CD14-positive monocyte (primary cell): ENCODE measurements around the gene AFF3. TPM values are rescaled to one million over a fixed set of nuclear protein-coding genes. Genes with fewer than 3 reads are reported as not detected.

Experiments used
- DNase-seq, 3 donors: peaks; one replicate each; pipeline ENCODE4 v3.0.0-alpha.2; 2011 to 2022
- H2AFZ ChIP-seq: 2 replicates; pipeline ENCODE4 v1.6.0; 2012; ENCODE audit warnings: mild to moderate bottlenecking, low read depth, low read length, inconsistent platforms; ENCODE audit not compliant: insufficient read depth, poor library complexity, severe bottlenecking
- H3K27ac ChIP-seq, 2 donors: 1 replicate in 1 of 2; 2 replicates in 1 of 2; pipeline ENCODE4 v1.5.1; 2012 to 2013; ENCODE audit warnings: low read length in 2 of 2, control low read depth in 1 of 2, inconsistent platforms in 1 of 2, low read depth in 1 of 2, mild to moderate bottlenecking in 1 of 2
- H3K27me3 ChIP-seq, 2 donors: one replicate each; pipeline versions ENCODE4 v1.6.0 to v1.6.1; 2011 to 2013; ENCODE audit warnings: low read length in 2 of 2; ENCODE audit not compliant: control insufficient read depth in 2 of 2, insufficient read depth in 2 of 2
- H3K36me3 ChIP-seq, 2 donors: replicated peaks in 1 of 2; 1 replicate in 1 of 2; 2 replicates in 1 of 2; pipeline versions ENCODE4 v1.5.1 to v1.6.1; 2012 to 2013; ENCODE audit warnings: low read length in 2 of 2, control low read depth in 1 of 2, inconsistent platforms in 1 of 2, mild to moderate bottlenecking in 1 of 2; ENCODE audit not compliant: insufficient read depth in 2 of 2, control insufficient read depth in 1 of 2
- H3K4me1 ChIP-seq, 2 donors: 1 replicate in 1 of 2; 2 replicates in 1 of 2; pipeline versions ENCODE4 v1.5.1 to v1.6.1; 2012 to 2013; ENCODE audit warnings: low read length in 2 of 2, control low read depth in 1 of 2, inconsistent platforms in 1 of 2, mild to moderate bottlenecking in 1 of 2, moderate library complexity in 1 of 2; ENCODE audit not compliant: insufficient read depth in 2 of 2, control insufficient read depth in 1 of 2
- H3K4me2 ChIP-seq: replicated peaks from 2 replicates; pipeline ENCODE3; 2012; ENCODE audit warnings: low read length, moderate library complexity, mild to moderate bottlenecking; ENCODE audit not compliant: poor library complexity, severe bottlenecking; ENCODE audit errors: extremely low read depth
- H3K4me3 ChIP-seq, 3 experiments: fragments of 200-600 bp in 1 of 3; sonication (generic) in 1 of 3; replicated peaks in 1 of 3; 1 replicate in 2 of 3; 2 replicates in 1 of 3; pipeline ENCODE4 v1.5.1; 2011 to 2013; ENCODE audit warnings: low read length in 3 of 3, mild to moderate bottlenecking in 3 of 3, control low read depth in 2 of 3, low read depth in 2 of 3, inconsistent platforms in 1 of 3, moderate library complexity in 1 of 3
- H3K79me2 ChIP-seq: 2 replicates; pipeline ENCODE4 v1.6.0; 2012; ENCODE audit warnings: mild to moderate bottlenecking, control low read depth, inconsistent platforms, low read length, moderate library complexity; ENCODE audit not compliant: insufficient read depth
- H3K9ac ChIP-seq: 2 replicates; pipeline ENCODE4 v1.6.0; 2017; ENCODE audit warnings: low read length, mild to moderate bottlenecking; ENCODE audit not compliant: insufficient read depth, poor library complexity, severe bottlenecking
- H3K9me3 ChIP-seq, 2 donors: replicated peaks in 1 of 2; 1 replicate in 1 of 2; 2 replicates in 1 of 2; pipeline versions ENCODE4 v1.5.1 to v1.6.1; 2012 to 2013; ENCODE audit warnings: low read length in 2 of 2, control low read depth in 1 of 2; ENCODE audit not compliant: control insufficient read depth in 1 of 2, insufficient read depth in 1 of 2
- H4K20me1 ChIP-seq: 2 replicates; pipeline ENCODE4 v1.6.0; 2012; ENCODE audit warnings: mild to moderate bottlenecking, low read length, control low read depth, moderate library complexity; ENCODE audit not compliant: insufficient read depth
- H3K27ac Mint-ChIP-seq, 7 donors: one replicate each; pipeline ENCODE4 v1.8.0; 2020; ENCODE audit warnings: mild to moderate bottlenecking in 7 of 7, mixed read lengths in 7 of 7, moderate library complexity in 6 of 7, inconsistent platforms in 2 of 7
- H3K27me3 Mint-ChIP-seq, 3 donors: one replicate each; pipeline ENCODE4 v1.8.0; 2021 to 2022; ENCODE audit warnings: low read depth in 3 of 3, mild to moderate bottlenecking in 3 of 3, mixed read lengths in 3 of 3, moderate library complexity in 3 of 3, inconsistent platforms in 1 of 3
- H3K36me3 Mint-ChIP-seq, 2 donors: one replicate each; pipeline ENCODE4 v1.8.0; 2020; ENCODE audit warnings: mixed read lengths in 2 of 2, inconsistent platforms in 1 of 2, mild to moderate bottlenecking in 1 of 2
- H3K4me1 Mint-ChIP-seq: one replicate; pipeline ENCODE4 v1.8.0; 2020; ENCODE audit warnings: mild to moderate bottlenecking, mixed read lengths
- H3K4me3 Mint-ChIP-seq, 2 donors: one replicate each; pipeline ENCODE4 v1.8.0; 2020; ENCODE audit warnings: mild to moderate bottlenecking in 2 of 2, mixed read lengths in 2 of 2, moderate library complexity in 1 of 2
- H3K9me3 Mint-ChIP-seq, 7 donors: one replicate each; pipeline ENCODE4 v1.8.0; 2020 to 2022; ENCODE audit warnings: mixed read lengths in 7 of 7, mild to moderate bottlenecking in 6 of 7, moderate library complexity in 6 of 7, inconsistent platforms in 2 of 7
- WGBS: methylation state at CpG from one replicate; pipeline ENCODE4 v1.1.5; 2013; ENCODE audit warnings: missing lambda C conversion rate; ENCODE audit not compliant: insufficient coverage; 5-methylcytosine and 5-hydroxymethylcytosine counted together
- intact Hi-C, 2 donors: fragments of 100-400 bp; cut with micrococcal nuclease; formaldehyde crosslinking; loops; one replicate each; pipeline versions ENCODE4 v1.15.0 to v1.15.1; 2023
- polyA plus RNA-seq, 3 donors: library from polyadenylated mRNA; depleted of rRNA in 1 of 3; unstranded in 2 of 3; stranded (reverse) in 1 of 3; fragments of 300-500 nt in 2 of 3; fragments of >200 nt in 1 of 3; fragmentation: Illumina TruSeq in 2 of 3; gene quantifications; 1 replicate in 2 of 3; 2 replicates in 1 of 3; pipeline ENCODE4 v1.2.3, GENCODE V29; 2012 to 2021
- TF ChIP-seq, protein P1 (sequence below): fragments of 200-600 bp; IDR thresholded peaks from one replicate; pipeline ENCODE4 v1.8.0; 2022; ENCODE audit warnings: antibody characterized with exemption, mild to moderate bottlenecking

Gene AFF3
- polyA plus RNA-seq, 3 donors = 0.17 to 4.1 (median 0.49) TPM

DNA sequence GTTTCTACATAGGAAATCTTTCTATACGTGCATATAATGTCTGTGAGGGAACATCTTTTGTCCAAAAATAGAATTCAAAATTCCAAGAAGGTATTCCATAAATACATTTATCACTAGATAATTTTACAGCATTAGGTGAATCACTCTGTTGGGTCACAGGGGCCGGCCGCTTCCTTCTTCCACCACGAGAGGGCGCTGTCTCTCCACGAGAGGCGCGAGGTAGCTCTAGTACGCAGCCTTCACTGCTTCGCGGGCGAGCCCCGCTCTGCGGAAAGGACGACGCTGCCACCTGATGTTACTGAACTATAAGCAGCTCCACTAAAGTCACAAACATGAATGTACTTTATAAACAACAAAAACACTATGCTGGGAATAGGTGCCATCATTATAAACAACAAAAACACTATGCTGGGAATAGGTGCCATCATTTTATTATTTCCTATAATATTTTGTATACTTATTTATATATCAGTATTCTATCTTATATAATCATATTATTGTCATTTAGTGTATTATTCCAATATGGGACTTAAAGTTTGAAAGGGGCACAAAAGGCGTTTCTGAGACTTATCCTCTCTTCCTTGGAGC lies 583.2 kb downstream of the AFF3 start:
- Histone ChIP-seq H3K4me2 (peak overlapping the region; percentile 5), H2AFZ (no peak overlapping the region), H3K36me3 (no peaks in the 10 kb centered on the region), H3K27me3 (no peaks in the 10 kb centered on the region), H3K4me3 (no peak overlapping the region), H3K27ac (no peak overlapping the region), H4K20me1 (no peaks in the 10 kb centered on the region), H3K79me2 (no peaks in the 10 kb centered on the region), H3K9ac (no peak overlapping the region), H3K4me1 (peaks cover 23 to 26% of the 10 kb centered on the region in 2 donors), H3K9me3 (no peaks in the 10 kb centered on the region)
- peak; percentile 67 to 77 (median 74) for DNase-seq
- H3K9me3 Mint-ChIP-seq = peaks cover 0 to 4% (median 0%) of the 10 kb centered on the region in 7 donors
- peak overlapping the region; percentile 48 to 85 for H3K4me3 Mint-ChIP-seq
- TF ChIP-seq, protein P1, sequence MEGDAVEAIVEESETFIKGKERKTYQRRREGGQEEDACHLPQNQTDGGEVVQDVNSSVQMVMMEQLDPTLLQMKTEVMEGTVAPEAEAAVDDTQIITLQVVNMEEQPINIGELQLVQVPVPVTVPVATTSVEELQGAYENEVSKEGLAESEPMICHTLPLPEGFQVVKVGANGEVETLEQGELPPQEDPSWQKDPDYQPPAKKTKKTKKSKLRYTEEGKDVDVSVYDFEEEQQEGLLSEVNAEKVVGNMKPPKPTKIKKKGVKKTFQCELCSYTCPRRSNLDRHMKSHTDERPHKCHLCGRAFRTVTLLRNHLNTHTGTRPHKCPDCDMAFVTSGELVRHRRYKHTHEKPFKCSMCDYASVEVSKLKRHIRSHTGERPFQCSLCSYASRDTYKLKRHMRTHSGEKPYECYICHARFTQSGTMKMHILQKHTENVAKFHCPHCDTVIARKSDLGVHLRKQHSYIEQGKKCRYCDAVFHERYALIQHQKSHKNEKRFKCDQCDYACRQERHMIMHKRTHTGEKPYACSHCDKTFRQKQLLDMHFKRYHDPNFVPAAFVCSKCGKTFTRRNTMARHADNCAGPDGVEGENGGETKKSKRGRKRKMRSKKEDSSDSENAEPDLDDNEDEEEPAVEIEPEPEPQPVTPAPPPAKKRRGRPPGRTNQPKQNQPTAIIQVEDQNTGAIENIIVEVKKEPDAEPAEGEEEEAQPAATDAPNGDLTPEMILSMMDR = peak; percentile 98
- peaks cover 0 to 3% of the 10 kb centered on the region in 2 donors for H3K36me3 Mint-ChIP-seq
- peaks cover 0 to 2% (median 0%) of the 10 kb centered on the region in 3 donors for H3K27me3 Mint-ChIP-seq
- intact Hi-C loops = loop anchor here (5.0 to 10.0 kb wide), 5 partner anchors 216 to 1426 kb away; no protein-coding TSS in a partner anchor
- WGBS = under 1% methylated on average over 15 of the region's 17 CpGs
- H3K27ac Mint-ChIP-seq = peak overlapping the region in 1 of 7 donors; percentile 65
- peaks cover 28% of the 10 kb centered on the region for H3K4me1 Mint-ChIP-seq

DNA sequence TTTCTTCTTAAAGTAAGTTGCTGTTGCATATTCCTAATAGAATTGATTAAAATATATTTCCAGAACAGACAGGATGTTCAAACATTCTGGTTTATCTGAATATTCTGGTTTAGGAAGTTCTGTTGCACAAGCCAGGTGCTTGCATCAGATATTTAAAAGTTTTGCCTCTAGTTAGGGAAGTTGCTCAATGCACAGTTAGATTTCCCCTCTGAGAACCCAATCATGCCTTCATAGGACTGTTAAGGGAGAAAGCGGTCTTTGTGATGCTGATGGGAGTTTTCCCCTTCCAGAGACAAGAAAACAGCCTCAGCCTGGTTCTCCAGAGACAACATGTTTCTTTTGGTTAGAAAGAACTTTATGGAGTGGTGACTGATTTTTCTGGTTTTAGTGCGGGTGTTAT lies 587.0 kb downstream of the AFF3 start:
- Mint-ChIP-seq H3K4me3 (peak overlapping the region in 1 of 2 donors; percentile 62), H3K36me3 (peaks cover 20 to 24% of the 10 kb centered on the region in 2 donors), H3K27ac (peak overlapping the region in 6 of 7 donors; percentile 63 to 92 (median 78)), H3K9me3 (peaks cover 0 to 4% (median 0%) of the 10 kb centered on the region in 7 donors), H3K27me3 (no peaks in the 10 kb centered on the region), H3K4me1 (peaks cover 28% of the 10 kb centered on the region)
- Histone ChIP-seq H4K20me1 (no peaks in the 10 kb centered on the region), H3K27me3 (no peaks in the 10 kb centered on the region), H3K9me3 (no peaks in the 10 kb centered on the region), H3K4me2 (peak overlapping the region; percentile 17), H3K27ac (peak overlapping the region in 1 of 2 donors; percentile 66), H3K4me1 (peaks cover 23 to 26% of the 10 kb centered on the region in 2 donors), H2AFZ (no peak overlapping the region), H3K36me3 (peaks cover 0 to 3% of the 10 kb centered on the region in 2 donors), H3K79me2 (no peaks in the 10 kb centered on the region), H3K4me3 (peak overlapping the region in 1 of 3 experiments; percentile 22), H3K9ac (no peak overlapping the region)
- intact Hi-C loops = loop anchor here (5.0 to 10.0 kb wide), 5 partner anchors 219 to 1429 kb away; no protein-coding TSS in a partner anchor
- DNase-seq = peak; percentile 67 to 89 (median 89)
- TF ChIP-seq, protein P1 = no peak
- 83% methylated on average over 1 of the region's 2 CpGs for WGBS
